GM19193 (cell line): ENCODE results near the gene FBLN5.

Source experiments
- POLR2A ChIP-seq: IDR thresholded peaks from 4 replicates; pipeline ENCODE4 v1.6.1; 2011; ENCODE audit not compliant: insufficient read depth, insufficient read length; ENCODE audit errors: extremely low read depth

Gene FBLN5

DNA sequence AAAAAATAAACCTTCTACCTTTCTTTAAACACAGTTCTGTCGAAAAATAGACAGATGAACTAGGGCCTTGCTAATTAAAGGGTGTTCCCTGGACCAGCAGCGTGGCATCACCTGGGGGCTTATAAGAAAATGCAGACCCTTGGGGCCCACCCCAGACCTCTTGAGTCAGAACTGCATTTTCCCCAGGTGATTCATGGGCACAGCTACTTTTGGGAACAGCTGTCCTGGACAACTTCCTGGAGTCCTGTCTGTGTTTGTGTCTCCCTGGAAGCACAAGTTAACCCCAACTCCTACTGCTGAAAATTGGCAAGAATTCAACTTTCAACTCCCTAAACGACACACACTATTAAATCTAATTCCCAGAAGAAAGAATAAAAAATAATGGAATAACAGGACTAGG, 17.8 kb downstream of the FBLN5 start:
- no peak for TF ChIP-seq POLR2A

- TF ChIP-seq POLR2A = no peak
Observed at GRCh38 chr14:91927800-91928199, 19.7 kb downstream of the FBLN5 start.

DNA sequence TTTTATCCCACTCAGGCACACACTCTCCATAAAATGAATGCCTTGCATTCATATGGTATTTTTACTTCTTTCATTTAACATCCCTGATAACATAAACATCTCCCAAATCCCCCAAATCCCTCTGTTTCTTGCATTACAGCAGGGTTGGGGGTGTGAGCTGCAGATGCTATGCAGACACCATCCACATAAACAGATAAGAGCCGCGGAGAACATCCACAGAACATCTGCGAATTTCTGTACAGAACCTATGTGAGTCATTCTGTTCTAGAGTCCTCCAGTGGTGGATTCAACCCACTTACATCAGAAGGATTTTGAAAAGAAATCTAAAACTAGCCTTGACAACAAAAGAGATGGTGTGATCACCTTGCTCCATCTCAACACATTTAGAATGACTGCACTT, 20.3 kb downstream of the FBLN5 start:
- TF ChIP-seq POLR2A = no peak

- no peak for TF ChIP-seq POLR2A
Observed at GRCh38 chr14:91926131-91926890, 21.2 kb downstream of the FBLN5 start.

GRCh38 chr14:91925727-91926121, 21.8 kb downstream of the FBLN5 start:
- TF ChIP-seq POLR2A = no peak

DNA sequence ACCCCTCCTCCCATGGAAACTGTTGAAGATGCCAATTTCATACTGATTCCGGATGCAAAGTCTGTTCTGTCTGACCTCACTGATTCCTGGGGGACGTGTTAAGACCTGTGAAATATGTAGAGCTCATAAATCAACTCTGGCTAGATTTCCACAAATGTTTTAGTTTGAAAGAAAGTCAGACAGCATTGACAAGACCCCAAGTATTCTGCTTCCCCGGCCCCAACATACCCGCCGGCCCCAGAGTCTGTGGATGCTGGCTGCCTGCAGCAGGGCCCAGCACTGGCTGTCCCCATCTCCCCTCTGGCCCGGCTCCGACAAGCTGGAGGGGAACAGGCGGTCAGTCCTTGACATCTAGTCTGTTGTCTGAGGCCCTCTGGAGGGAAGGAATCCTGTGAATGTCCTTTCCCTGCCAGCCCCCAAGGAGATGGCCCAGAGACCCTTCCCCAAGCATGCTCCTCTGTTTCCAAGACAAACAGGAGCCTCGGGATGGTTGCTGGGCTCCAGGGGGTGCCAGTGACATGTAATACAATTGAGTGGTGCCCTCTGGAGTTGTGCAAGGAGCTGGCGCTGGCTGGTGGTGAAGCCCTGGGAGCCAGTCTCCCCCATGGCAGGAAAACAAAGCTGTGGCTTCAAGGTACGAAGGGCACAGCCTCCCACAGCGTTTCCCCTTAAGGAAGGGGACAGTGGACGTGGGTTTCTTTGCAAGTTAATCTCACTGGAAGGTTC, 22.3 kb downstream of the FBLN5 start:
- TF ChIP-seq POLR2A = no peak

GRCh38 chr14:91920526-91920925, 27.0 kb downstream of the FBLN5 start:
- no peak for TF ChIP-seq POLR2A

DNA sequence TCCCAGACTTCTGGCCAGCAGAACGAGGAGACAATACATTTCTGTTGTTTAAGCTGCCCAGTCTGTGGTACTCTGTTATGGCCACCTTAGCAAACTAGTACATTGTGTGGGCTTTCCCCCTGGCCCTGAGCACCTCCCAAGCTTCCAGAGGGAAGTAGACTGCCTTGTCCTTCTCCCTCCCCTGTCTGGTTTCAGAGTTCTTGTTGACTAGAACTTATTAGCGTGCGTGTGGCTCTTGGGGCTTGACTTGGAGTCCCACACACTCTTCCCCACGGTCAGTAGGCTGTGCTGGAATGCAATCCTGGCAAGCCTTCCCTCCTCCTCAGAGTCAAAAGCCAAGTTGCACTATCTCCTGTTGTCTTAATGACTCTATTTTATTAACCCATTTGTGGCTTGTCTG, 27.7 kb downstream of the FBLN5 start:
- no peak for TF ChIP-seq POLR2A

GRCh38 chr14:91918186-91918883, 29.2 kb downstream of the FBLN5 start:
- no peak for TF ChIP-seq POLR2A

GRCh38 chr14:91912035-91912434, 35.5 kb downstream of the FBLN5 start:
- TF ChIP-seq POLR2A = no peak

DNA sequence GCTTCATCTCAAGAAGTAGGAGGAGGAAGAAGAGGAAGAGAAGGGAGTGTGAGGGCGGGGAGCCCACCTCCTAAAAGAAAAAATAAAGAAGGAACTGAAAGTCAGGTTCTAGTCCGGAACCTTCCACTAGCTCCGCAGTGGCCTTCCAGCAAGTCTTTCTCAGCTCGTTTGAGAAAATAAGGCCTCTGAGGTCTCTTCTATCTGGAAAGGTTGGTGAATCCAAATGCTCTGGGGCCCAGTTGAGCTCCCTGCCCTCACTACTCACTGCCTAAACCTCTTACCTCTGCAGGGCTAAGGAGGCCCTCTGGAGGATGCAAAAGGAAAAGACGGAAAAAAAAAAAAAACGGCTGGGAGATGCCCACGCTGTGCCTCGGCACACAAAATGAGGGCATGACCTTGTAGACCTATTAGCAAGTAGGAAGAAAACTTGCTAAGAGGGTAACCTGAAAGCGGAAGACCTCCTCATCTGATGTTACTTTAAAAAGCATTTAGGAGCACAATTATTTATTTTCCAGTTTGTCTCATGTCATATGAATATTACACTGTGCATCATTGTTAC, 35.9 kb downstream of the FBLN5 start:
- TF ChIP-seq POLR2A = no peak

GRCh38 chr14:91910196-91910595, 37.3 kb downstream of the FBLN5 start:
- no peak for TF ChIP-seq POLR2A

- no peak for TF ChIP-seq POLR2A
Observed at GRCh38 chr14:91906374-91906773, 41.1 kb downstream of the FBLN5 start.

DNA sequence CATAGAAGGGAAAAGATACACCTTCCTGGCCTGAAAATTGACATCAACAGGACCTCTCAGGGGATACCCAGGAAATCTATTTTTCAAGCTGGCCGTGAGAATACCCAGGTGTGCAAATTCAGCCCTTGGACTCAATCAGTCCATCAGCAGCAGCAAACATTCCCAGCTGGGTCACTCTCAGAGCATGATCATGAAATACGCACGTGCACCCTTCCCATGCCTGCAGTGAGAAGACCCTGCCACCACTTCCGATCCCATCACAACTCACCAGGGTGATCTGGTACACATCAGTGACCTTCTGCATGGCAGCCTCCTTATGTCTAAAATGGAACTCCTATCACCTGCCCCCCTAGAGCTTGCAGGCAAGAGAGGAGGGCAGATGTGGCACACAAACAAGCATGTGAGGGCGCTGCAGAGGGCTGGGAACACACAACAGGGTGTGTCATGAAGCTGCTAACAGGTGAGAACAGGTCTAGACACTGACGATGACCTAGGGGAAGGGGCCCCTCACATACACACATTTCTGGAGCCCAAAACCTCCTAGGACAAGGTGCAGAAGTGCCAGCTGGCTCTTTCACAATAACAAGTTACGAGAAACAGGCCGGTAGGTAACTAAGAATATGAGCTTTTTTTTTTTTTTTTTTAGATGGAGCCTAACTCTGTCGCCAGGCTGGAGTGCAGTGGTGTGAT, 42.4 kb downstream of the FBLN5 start:
- no peak for TF ChIP-seq POLR2A

DNA sequence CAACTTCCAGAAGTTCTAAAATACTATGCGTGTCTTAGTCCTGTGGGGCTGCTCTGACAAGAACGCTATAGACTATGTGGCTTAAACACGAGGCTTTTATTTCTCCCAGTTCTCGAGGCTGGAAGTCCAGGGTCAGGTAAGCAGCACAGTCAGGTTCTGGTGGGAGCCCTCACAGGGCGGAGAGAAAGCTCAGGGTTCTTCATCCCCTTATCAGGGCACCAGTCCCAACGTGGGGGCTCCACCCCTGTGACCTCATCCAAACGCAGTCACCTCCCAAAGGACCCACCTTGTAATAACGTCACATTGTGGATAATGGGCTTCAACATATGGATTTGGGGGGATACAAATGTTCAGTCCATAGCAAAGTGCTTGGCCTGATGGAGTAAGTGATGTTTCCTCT, 43.0 kb downstream of the FBLN5 start:
- TF ChIP-seq POLR2A = no peak
